Lower leg skin (tissue), 3 donors: ENCODE data around the gene NEO1.

ENCODE experiments used
- CTCF ChIP-seq, 3 donors: fragments of 450-650 bp; IDR thresholded peaks; one replicate each; pipeline ENCODE4 v1.5.1; 2016; ENCODE audit warnings: antibody characterized with exemption in 3 of 3, mild to moderate bottlenecking in 3 of 3, moderate library complexity in 2 of 3
- POLR2A ChIP-seq, 2 donors: fragments of 450-650 bp; IDR thresholded peaks; one replicate each; pipeline ENCODE4 v1.6.1; 2016 to 2017; ENCODE audit warnings: antibody characterized with exemption in 2 of 2, mild to moderate bottlenecking in 1 of 2, moderate library complexity in 1 of 2

DNA sequence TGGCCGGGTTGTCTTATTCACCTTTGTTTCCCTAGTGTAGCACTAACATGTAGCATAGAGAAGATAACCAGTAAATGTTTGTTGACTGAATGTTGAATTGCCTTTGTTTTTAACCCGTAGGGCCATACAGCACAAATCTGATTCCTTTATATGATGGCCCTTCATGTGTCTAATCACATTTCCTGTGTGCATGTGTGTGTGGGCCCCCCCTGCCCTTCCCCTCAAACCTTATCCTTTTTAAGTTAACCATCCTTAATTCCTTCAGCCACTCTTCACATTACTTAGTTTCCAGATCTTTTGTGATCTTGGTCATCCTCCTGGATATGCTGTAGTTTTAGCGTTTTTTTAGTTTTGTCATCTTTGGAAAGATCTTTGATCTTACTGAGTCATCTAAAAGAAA is 4.2 kb downstream of the NEO1 start:
- TF ChIP-seq POLR2A (IDR thresholded peaks at IDR 0.05): no peak
- TF ChIP-seq CTCF (IDR thresholded peaks at IDR 0.05): no peak
